NCI-H2227 (cell line): Measurements from ENCODE around the gene DIP2C.
"Not testable (repeated sequence)": the region's sequence is repeated elsewhere in the genome, so short reads cannot be mapped to it uniquely, and the experiment has no call there.

Experiments
- DNase-seq: peaks from one replicate; lab custom pipeline; 2025; ENCODE audit not compliant: unreplicated experiment; lab: John Stamatoyannopoulos, UW

DIP2C gene

GRCh38 chr10:317271-317769 is 372.1 kb downstream of the DIP2C start:
- no peak for DNase-seq

- no peak for DNase-seq
These were observed 373.1 kb downstream of the DIP2C start for GRCh38 chr10:316390-316789.

- no peak for DNase-seq
These were observed 374.6 kb downstream of the DIP2C start for GRCh38 chr10:314871-315270.

GRCh38 chr10:314381-314780 is 375.1 kb downstream of the DIP2C start:
- no peak for DNase-seq

- no peak for DNase-seq
These were observed 377.4 kb downstream of the DIP2C start for GRCh38 chr10:311901-312665.

- no peak for DNase-seq
These were observed 378.4 kb downstream of the DIP2C start for GRCh38 chr10:310976-311639.

- DNase-seq: no peak
These were observed 379.1 kb downstream of the DIP2C start for GRCh38 chr10:310371-310770.

- no peak for DNase-seq
These were observed 380.8 kb downstream of the DIP2C start for GRCh38 chr10:308572-309085.

GRCh38 chr10:308101-308500 is 381.4 kb downstream of the DIP2C start:
- no peak for DNase-seq

- no peak for DNase-seq
These were observed 381.8 kb downstream of the DIP2C start for GRCh38 chr10:307659-308058.

- no peak for DNase-seq
These were observed 382.7 kb downstream of the DIP2C start for GRCh38 chr10:306675-307185.

GRCh38 chr10:306007-306674 is 383.3 kb downstream of the DIP2C start:
- DNase-seq: no peak

GRCh38 chr10:305034-305433 is 384.4 kb downstream of the DIP2C start:
- no peak for DNase-seq

- no peak for DNase-seq
These were observed 387.9 kb downstream of the DIP2C start for GRCh38 chr10:301536-301935.

GRCh38 chr10:300580-300979 is 388.9 kb downstream of the DIP2C start:
- DNase-seq: not testable (repeated sequence)

- no peak for DNase-seq
These were observed 389.5 kb downstream of the DIP2C start for GRCh38 chr10:299969-300368.

- no peak for DNase-seq
These were observed 390.0 kb downstream of the DIP2C start for GRCh38 chr10:299512-299911.

GRCh38 chr10:298033-298432 is 391.4 kb downstream of the DIP2C start:
- no peak for DNase-seq

GRCh38 chr10:297567-297966 is 391.9 kb downstream of the DIP2C start:
- DNase-seq: no peak

- no peak for DNase-seq
These were observed 395.8 kb downstream of the DIP2C start for GRCh38 chr10:293636-294035.

GRCh38 chr10:290026-290725 is 399.3 kb downstream of the DIP2C start:
- DNase-seq: no peak
